K562 (cell line): ENCODE data around the gene ZNF668.
"Not testable (repeated sequence)": the region's sequence is repeated elsewhere in the genome, so short reads cannot be mapped to it uniquely, and the experiment has no call there.

ENCODE experiments used
- BCOR ChIP-seq: fragments of 450-650 bp; IDR thresholded peaks from 2 replicates; pipeline ENCODE4 v1.6.1; 2016
- CBFB ChIP-seq: sonication (generic); formaldehyde crosslinking; IDR thresholded peaks from 2 replicates; pipeline ENCODE4 v1.4.0; 2020; ENCODE audit warnings: mild to moderate bottlenecking, missing genetic modification reagents
- CTBP1 ChIP-seq: fragments of 450-650 bp; IDR thresholded peaks from 2 replicates; pipeline ENCODE4 v1.6.1; 2016; ENCODE audit warnings: borderline replicate concordance
- CTCF ChIP-seq, 3 experiments: IDR thresholded peaks in 2 of 3; conservative IDR thresholded peaks in 1 of 3; 2 replicates each; pipeline ENCODE4 v1.5.1; 2011 to 2012; ENCODE audit warnings: low read length in 3 of 3, mild to moderate bottlenecking in 3 of 3, control low read depth in 2 of 3, improper control_type of control experiment in 1 of 3, inconsistent platforms in 1 of 3, low read depth in 1 of 3, mixed read lengths in 1 of 3, moderate library complexity in 1 of 3; ENCODE audit not compliant: insufficient read depth in 2 of 3
- ERF ChIP-seq: fragments of 450-650 bp; formaldehyde crosslinking; IDR thresholded peaks from 2 replicates; pipeline ENCODE4 v1.4.0; 2020; ENCODE audit warnings: mild to moderate bottlenecking, mixed read lengths
- EZH2 ChIP-seq: IDR thresholded peaks from 2 replicates; pipeline ENCODE4 v1.6.1; 2012; ENCODE audit warnings: low read depth, mild to moderate bottlenecking, inconsistent platforms, low read length, borderline replicate concordance
- GATAD2A ChIP-seq: fragments of 450-650 bp; IDR thresholded peaks from 2 replicates; pipeline ENCODE4 v1.6.1; 2017
- HNRNPH1 ChIP-seq: fragments of 200-400 bp; formaldehyde crosslinking; optimal IDR thresholded peaks from 2 replicates; pipeline ENCODE3; 2017; ENCODE audit warnings: low read depth, mild to moderate bottlenecking, low read length, moderate library complexity
- JUND ChIP-seq, 2 experiments: IDR thresholded peaks; 2 replicates in 1 of 2; 3 replicates in 1 of 2; pipeline ENCODE4 v1.6.1; 2011; ENCODE audit warnings: borderline replicate concordance in 2 of 2, low read depth in 2 of 2, low read length in 2 of 2, improper control_type of control experiment in 1 of 2, missing biosample characterization in 1 of 2, missing genetic modification characterization in 1 of 2, missing genetic modification reagents in 1 of 2
- MAX ChIP-seq: sonication (generic); formaldehyde crosslinking; IDR thresholded peaks from 2 replicates; pipeline ENCODE4 v1.9.0; 2022; ENCODE audit warnings: mild to moderate bottlenecking, missing genetic modification reagents
- POLR2A ChIP-seq: fragments of 450-650 bp; conservative IDR thresholded peaks from 2 replicates; pipeline ENCODE4 v1.6.1; 2016
- PYGO2 ChIP-seq: fragments of 450-650 bp; IDR thresholded peaks from 2 replicates; pipeline ENCODE4 v1.6.1; 2016; ENCODE audit warnings: mild to moderate bottlenecking, missing genetic modification characterization, moderate library complexity, missing compliant biosample characterization

GRCh38 chr16:31013292-31013691 is 60.7 kb downstream of the ZNF668 start:
- not testable (repeated sequence) for TF ChIP-seq CTCF (IDR thresholded peaks at IDR 0.05 in 2 of 3, conservative IDR thresholded peaks at IDR 0.05 in 1 of 3; ENCODE audit: insufficient read depth in 2 of 3, low read depth in 1 of 3, low read length in 3 of 3); EZH2; ERF; POLR2A; HNRNPH1; MAX (CRISPR knock-in tag); CTBP1; JUND (IDR thresholded peaks at IDR 0.05; ENCODE audit: borderline replicate concordance, low read depth, low read length); JUND (tag; IDR thresholded peaks at IDR 0.05; ENCODE audit: borderline replicate concordance, low read depth, low read length); PYGO2 (tag); CBFB (CRISPR knock-in tag); GATAD2A; BCOR
